HEK293 (cell line): ENCODE measurements around the gene SLC51A.

ENCODE experiments used
- CTCF ChIA-PET: fragments of 350-600 bp; formaldehyde crosslinking; extraction: SDS; loops from one replicate; lab custom pipeline; 2021; ENCODE audit warnings: antibody characterized with exemption; lab: Yijun Ruan, JAX
- POLR2A ChIA-PET: fragments of 300-600 bp; formaldehyde crosslinking; extraction: SDS; loops from one replicate; lab custom pipeline; 2020; ENCODE audit warnings: antibody characterized with exemption, inconsistent platforms; lab: Yijun Ruan, JAX
- H3K27ac ChIP-seq: fragments of 200-500 bp; sonication (Bioruptor generic); 2 replicates; pipeline ENCODE4 v1.5.1; 2014; ENCODE audit warnings: low read depth, low read length, control low read depth, inconsistent platforms; ENCODE audit errors: extremely low read depth
- H3K36me3 ChIP-seq, 2 experiments: fragments of 200-500 bp in 1 of 2; sonication (Bioruptor generic) in 1 of 2; 1 replicate in 1 of 2; 2 replicates in 1 of 2; pipeline ENCODE4 v1.5.1; 2014 to 2017; ENCODE audit warnings: inconsistent platforms in 2 of 2, low read length in 2 of 2; ENCODE audit not compliant: control insufficient read depth in 2 of 2, insufficient read depth in 1 of 2
- H3K4me1 ChIP-seq: fragments of 200-500 bp; sonication (Bioruptor generic); 2 replicates; pipeline ENCODE4 v1.5.1; 2014; ENCODE audit warnings: mild to moderate bottlenecking, low read length, inconsistent platforms; ENCODE audit not compliant: control insufficient read depth, insufficient read depth
- H3K4me3 ChIP-seq: 2 replicates; pipeline ENCODE4 v1.5.1; 2011; ENCODE audit warnings: low read depth, mild to moderate bottlenecking, control low read depth, low read length, moderate library complexity
- H3K9me3 ChIP-seq: fragments of 200-500 bp; sonication (Bioruptor generic); 2 replicates; pipeline ENCODE4 v1.5.1; 2014; ENCODE audit warnings: low read depth, low read length, inconsistent platforms; ENCODE audit not compliant: control insufficient read depth, insufficient read depth
- AEBP2 ChIP-seq: fragments of 450-650 bp; formaldehyde crosslinking; IDR thresholded peaks from 2 replicates; pipeline ENCODE4 v1.5.1; 2016; ENCODE audit warnings: missing biosample characterization, missing genetic modification characterization, borderline replicate concordance
- PRDM6 ChIP-seq: fragments of 450-650 bp; formaldehyde crosslinking; IDR thresholded peaks from 2 replicates; pipeline ENCODE4 v1.5.1; 2017; ENCODE audit warnings: missing biosample characterization, missing genetic modification characterization
- REST ChIP-seq: fragments of 450-650 bp; formaldehyde crosslinking; IDR thresholded peaks from 2 replicates; pipeline ENCODE4 v1.5.1; 2016; ENCODE audit warnings: missing biosample characterization, missing genetic modification characterization
- ZBTB21 ChIP-seq: fragments of 450-650 bp; formaldehyde crosslinking; IDR thresholded peaks from 2 replicates; pipeline ENCODE4 v1.5.1; 2017; ENCODE audit warnings: missing biosample characterization, missing genetic modification characterization
- ZFP3 ChIP-seq: fragments of 450-650 bp; formaldehyde crosslinking; IDR thresholded peaks from 2 replicates; pipeline ENCODE4 v1.5.1; 2016; ENCODE audit warnings: low read depth, missing biosample characterization, missing genetic modification characterization
- ZNF140 ChIP-seq: fragments of 450-650 bp; formaldehyde crosslinking; IDR thresholded peaks from 2 replicates; pipeline ENCODE4 v1.5.1; 2016; ENCODE audit warnings: missing biosample characterization, missing genetic modification characterization
- ZNF146 ChIP-seq: fragments of 450-650 bp; formaldehyde crosslinking; IDR thresholded peaks from 2 replicates; pipeline ENCODE4 v1.5.1; 2016; ENCODE audit warnings: missing biosample characterization, missing genetic modification characterization
- ZNF221 ChIP-seq: fragments of 450-650 bp; formaldehyde crosslinking; IDR thresholded peaks from 2 replicates; pipeline ENCODE4 v1.5.1; 2017; ENCODE audit warnings: missing biosample characterization, missing genetic modification characterization, borderline replicate concordance
- ZNF223 ChIP-seq: fragments of 450-650 bp; formaldehyde crosslinking; IDR thresholded peaks from 2 replicates; pipeline ENCODE4 v1.5.1; 2016; ENCODE audit warnings: missing biosample characterization, missing genetic modification characterization
- ZNF311 ChIP-seq: fragments of 450-650 bp; formaldehyde crosslinking; IDR thresholded peaks from 2 replicates; pipeline ENCODE4 v1.5.1; 2017; ENCODE audit warnings: missing biosample characterization, missing genetic modification characterization, borderline replicate concordance
- ZNF366 ChIP-seq: fragments of 450-650 bp; formaldehyde crosslinking; conservative IDR thresholded peaks from 2 replicates; pipeline ENCODE4 v1.5.1; 2016; ENCODE audit warnings: missing biosample characterization, missing genetic modification characterization
- ZNF433 ChIP-seq: fragments of 450-650 bp; formaldehyde crosslinking; IDR thresholded peaks from 2 replicates; pipeline ENCODE4 v1.5.1; 2016; ENCODE audit warnings: missing biosample characterization, missing genetic modification characterization, low read depth
- ZNF549 ChIP-seq: fragments of 450-650 bp; IDR thresholded peaks from 2 replicates; pipeline ENCODE4 v1.5.1; 2018; ENCODE audit warnings: missing biosample characterization, missing genetic modification characterization, mild to moderate bottlenecking, inconsistent platforms, moderate library complexity
- ZNF571 ChIP-seq: fragments of 450-650 bp; formaldehyde crosslinking; IDR thresholded peaks from 2 replicates; pipeline ENCODE4 v1.5.0; 2017; ENCODE audit warnings: missing biosample characterization, missing genetic modification characterization
- ZNF600 ChIP-seq: fragments of 450-650 bp; formaldehyde crosslinking; IDR thresholded peaks from 2 replicates; pipeline ENCODE4 v1.5.1; 2016; ENCODE audit warnings: missing biosample characterization, missing genetic modification characterization
- ZNF654 ChIP-seq: fragments of 450-650 bp; formaldehyde crosslinking; IDR thresholded peaks from 2 replicates; pipeline ENCODE4 v1.5.1; 2016; ENCODE audit warnings: low read depth, missing biosample characterization, missing genetic modification characterization
- ZNF660 ChIP-seq: fragments of 450-650 bp; IDR thresholded peaks from 2 replicates; pipeline ENCODE4 v1.5.1; 2018; ENCODE audit warnings: missing biosample characterization, mild to moderate bottlenecking, missing genetic modification characterization
- ZSCAN16 ChIP-seq: fragments of 450-650 bp; formaldehyde crosslinking; IDR thresholded peaks from 2 replicates; pipeline ENCODE4 v1.5.1; 2016; ENCODE audit warnings: missing biosample characterization, missing genetic modification characterization
- ZSCAN23 ChIP-seq: fragments of 450-650 bp; formaldehyde crosslinking; IDR thresholded peaks from 2 replicates; pipeline ENCODE4 v1.5.1; 2016; ENCODE audit warnings: missing biosample characterization, missing genetic modification characterization

The SLC51A gene

GRCh38 chr3:196273655-196274054 lies 57.3 kb downstream of the SLC51A start:
- ChIA-PET CTCF (interaction anchor here (1.0 kb wide), 1 partner anchor 15 kb away, joined by 3 read pairs; no protein-coding TSS in a partner anchor), POLR2A (no interaction called here)
- Histone ChIP-seq H3K4me1 (no peaks in the 10 kb centered on the region), H3K9me3 (no peaks in the 10 kb centered on the region), H3K36me3 (peaks cover 0 to 42% of the 10 kb centered on the region in 2 experiments; a peak in 2 of 3 replicates), H3K4me3 (no peak overlapping the region), H3K27ac (no peak overlapping the region)
- no peak for TF ChIP-seq ZNF221

DNA sequence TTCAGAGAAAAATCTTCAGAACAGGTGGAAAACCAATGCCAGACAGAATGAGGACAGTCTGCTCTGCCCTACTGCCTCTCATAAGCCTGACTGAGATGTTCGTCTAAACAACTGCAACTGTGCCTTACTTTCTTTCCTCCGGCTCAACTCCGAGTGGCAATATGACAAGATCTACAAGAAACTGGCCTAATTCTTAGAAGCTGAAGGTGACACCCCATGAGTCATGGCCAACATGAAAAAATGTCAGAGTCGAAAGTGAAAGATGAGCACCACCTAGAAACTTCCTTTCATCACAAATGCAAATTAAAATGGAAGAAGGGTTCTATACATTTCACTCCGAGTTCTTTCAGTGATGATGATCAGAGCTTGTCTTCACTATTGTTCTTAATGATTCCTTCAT lies 58.3 kb downstream of the SLC51A start:
- CTCF ChIA-PET: no interaction called here
- no peak for TF ChIP-seq ZNF311 (tag by site-specific recombination)
- no peak for TF ChIP-seq ZNF549 (tag by site-specific recombination)
- no peak for TF ChIP-seq ZSCAN16
- TF ChIP-seq AEBP2 (tag by site-specific recombination): no peak
- no peak for TF ChIP-seq ZBTB21 (tag by site-specific recombination)
- no peak for TF ChIP-seq ZNF223 (tag by site-specific recombination)
- no peak for TF ChIP-seq ZNF571
- TF ChIP-seq ZNF146 (tag by site-specific recombination): no peak
- TF ChIP-seq ZNF660 (tag by site-specific recombination): no peak
- no peak for TF ChIP-seq ZFP3 (tag by site-specific recombination)
- no peak for TF ChIP-seq PRDM6
- no peak for TF ChIP-seq ZNF366
- no peak for TF ChIP-seq ZSCAN23 (tag by site-specific recombination)
- no peak overlapping the region for H3K4me3 ChIP-seq
- POLR2A ChIA-PET: no interaction called here
- H3K36me3 ChIP-seq: peaks cover 0 to 33% of the 10 kb centered on the region in 2 experiments; a peak in 1 of 3 replicates
- H3K4me1 ChIP-seq: no peaks in the 10 kb centered on the region
- no peak overlapping the region for H3K27ac ChIP-seq
- H3K9me3 ChIP-seq: no peaks in the 10 kb centered on the region

- H3K36me3 ChIP-seq: peaks cover 0 to 29% of the 10 kb centered on the region in 2 experiments; a peak in 1 of 3 replicates
- TF ChIP-seq ZNF600 (tag by site-specific recombination): no peak
- no peak for TF ChIP-seq REST (tag by site-specific recombination)
- no peak for TF ChIP-seq ZNF654 (tag by site-specific recombination)
- no peak for TF ChIP-seq ZNF433 (tag by site-specific recombination)
- TF ChIP-seq ZNF140 (tag by site-specific recombination): no peak
- H3K27ac ChIP-seq: no peak overlapping the region
- CTCF ChIA-PET: no interaction called here
- no peaks in the 10 kb centered on the region for H3K9me3 ChIP-seq
- POLR2A ChIA-PET: no interaction called here
- H3K4me1 ChIP-seq: no peaks in the 10 kb centered on the region
- H3K4me3 ChIP-seq: no peak overlapping the region
Observed at GRCh38 chr3:196275126-196275525, 58.8 kb downstream of the SLC51A start.
